ENCODE data around the gene PABPN1. TPM values are rescaled to one million over a fixed set of nuclear protein-coding genes. Genes with fewer than 3 reads are reported as not detected.

PABPN1 gene
- total and polyA plus RNA-seq, 2 of the 13 experiments (the other 11 are each of a cell fraction or from before 2014, with no cell fraction given), result 233 to 524 TPM

- TF ChIP-seq ZNF318 (CRISPR knock-in tag; IDR thresholded peaks at IDR 0.05) (no peak), NR3C1 (CRISPR knock-in tag; IDR thresholded peaks at IDR 0.05) (no peak), JUND (CRISPR knock-in tag; IDR thresholded peaks at IDR 0.05) (no peak), CCAR2 (optimal IDR thresholded peaks at IDR 0.05; ENCODE audit: low read depth, low read length) (no peak), RAD21 (CRISPR knock-in tag; IDR thresholded peaks at IDR 0.05) (0 out of 2 replicates have a peak, but pooled peaks have one; percentile 9), SETDB1 (CRISPR knock-in tag; IDR thresholded peaks at IDR 0.05; ENCODE audit: borderline replicate concordance) (no peak), ZNF615 (CRISPR knock-in tag; IDR thresholded peaks at IDR 0.05; ENCODE audit: borderline replicate concordance) (no peak), ISX (CRISPR knock-in tag; conservative IDR thresholded peaks at IDR 0.05) (no peak), ZFP62 (CRISPR knock-in tag; IDR thresholded peaks at IDR 0.05) (no peak), ZNF597 (CRISPR knock-in tag; IDR thresholded peaks at IDR 0.05) (no peak), DNMT1 (CRISPR knock-in tag; IDR thresholded peaks at IDR 0.05) (no peak), TMF1 (CRISPR knock-in tag; IDR thresholded peaks at IDR 0.05; ENCODE audit: low read depth) (no peak), ZNF569 (CRISPR knock-in tag; IDR thresholded peaks at IDR 0.05; ENCODE audit: borderline replicate concordance) (0 out of 2 replicates have a peak, but pooled peaks have one; percentile 13), PATZ1 (CRISPR knock-in tag; IDR thresholded peaks at IDR 0.05) (0 out of 2 replicates have a peak, but pooled peaks have one; percentile 68), RBM39 (IDR thresholded peaks at IDR 0.05; ENCODE audit: low read depth, low read length, poor library complexity, severe bottlenecking) (no peak)
Observed at GRCh38 chr14:23284654-23285529, 36.4 kb upstream of the PABPN1 start (continued).
